ENCODE data around the gene MTX3. TPM values are rescaled to one million over a fixed set of nuclear protein-coding genes. Genes with fewer than 3 reads are reported as not detected.

Gene MTX3
- polyA plus RNA-seq, 3 donors, result 0.43 to 2.4 (median 0.68) TPM

GRCh38 chr5:79955941-79956670 is 35.0 kb downstream of the MTX3 start:
- Histone ChIP-seq H3K4me1 (ENCODE audit: control insufficient read depth in 1 of 2, insufficient read depth in 2 of 2, low read length in 2 of 2) (no peaks in the 10 kb centered on the region), H3K27ac (ENCODE audit: low read depth in 1 of 2, low read length in 2 of 2) (no peak overlapping the region), H4K20me1 (ENCODE audit: insufficient read depth, low read length) (no peaks in the 10 kb centered on the region), H3K9ac (ENCODE audit: insufficient read depth, low read length, poor library complexity, severe bottlenecking) (no peak overlapping the region), H3K4me2 (replicated peaks; ENCODE audit: extremely low read depth, low read length, poor library complexity, severe bottlenecking) (no peak overlapping the region), H3K9me3 (replicated peaks in 1 of 2; ENCODE audit: control insufficient read depth in 1 of 2, insufficient read depth in 1 of 2, low read length in 2 of 2) (no peaks in the 10 kb centered on the region), H3K4me3 (replicated peaks in 1 of 3; ENCODE audit: low read depth in 2 of 3, low read length in 3 of 3) (no peak overlapping the region), H3K36me3 (replicated peaks in 1 of 2; ENCODE audit: control insufficient read depth in 1 of 2, insufficient read depth in 2 of 2, low read length in 2 of 2) (no peaks in the 10 kb centered on the region), H3K27me3 (ENCODE audit: control insufficient read depth in 2 of 2, insufficient read depth in 2 of 2, low read length in 2 of 2) (no peaks in the 10 kb centered on the region), H2AFZ (ENCODE audit: insufficient read depth, low read depth, low read length, poor library complexity, severe bottlenecking) (no peak overlapping the region), H3K79me2 (ENCODE audit: insufficient read depth, low read length) (no peaks in the 10 kb centered on the region)
- no peak for TF ChIP-seq CTCF (IDR thresholded peaks at IDR 0.05)
- no peak overlapping the region for H3K27ac Mint-ChIP-seq
- intact Hi-C loops (cut with micrococcal nuclease), result no loop called here
- WGBS (ENCODE audit: insufficient coverage), result 95% methylated on average over 5 of the region's 6 CpGs
- peaks cover 0 to 6% (median 4%) of the 10 kb centered on the region in 7 donors for H3K9me3 Mint-ChIP-seq
- H3K27me3 Mint-ChIP-seq (ENCODE audit: low read depth in 3 of 3), result peaks cover 3 to 5% (median 4%) of the 10 kb centered on the region in 3 donors
- H3K4me3 Mint-ChIP-seq, result no peak overlapping the region
- DNase-seq, result no peak
- no peaks in the 10 kb centered on the region for H3K36me3 Mint-ChIP-seq
- peaks cover 4% of the 10 kb centered on the region for H3K4me1 Mint-ChIP-seq

GRCh38 chr5:79955356-79955895 is 35.6 kb downstream of the MTX3 start:
- H3K9me3 ChIP-seq (replicated peaks in 1 of 2; ENCODE audit: control insufficient read depth in 1 of 2, insufficient read depth in 1 of 2, low read length in 2 of 2), result no peaks in the 10 kb centered on the region
- Mint-ChIP-seq H3K4me3 (no peak overlapping the region), H3K36me3 (no peaks in the 10 kb centered on the region), H3K4me1 (peaks cover 4% of the 10 kb centered on the region), H3K9me3 (peaks cover 0 to 6% (median 4%) of the 10 kb centered on the region in 7 donors), H3K27ac (no peak overlapping the region), H3K27me3 (ENCODE audit: low read depth in 3 of 3) (peaks cover 3 to 5% (median 4%) of the 10 kb centered on the region in 3 donors)
- TF ChIP-seq CTCF (IDR thresholded peaks at IDR 0.05), result no peak
- no peaks in the 10 kb centered on the region for H3K79me2 ChIP-seq (ENCODE audit: insufficient read depth, low read length)
- no peak overlapping the region for H3K4me2 ChIP-seq (replicated peaks; ENCODE audit: extremely low read depth, low read length, poor library complexity, severe bottlenecking)
- no peaks in the 10 kb centered on the region for H3K36me3 ChIP-seq (replicated peaks in 1 of 2; ENCODE audit: control insufficient read depth in 1 of 2, insufficient read depth in 2 of 2, low read length in 2 of 2)
- H4K20me1 ChIP-seq (ENCODE audit: insufficient read depth, low read length), result no peaks in the 10 kb centered on the region
- intact Hi-C loops (cut with micrococcal nuclease), result no loop called here
- no peak for DNase-seq
- H3K4me1 ChIP-seq (ENCODE audit: control insufficient read depth in 1 of 2, insufficient read depth in 2 of 2, low read length in 2 of 2), result no peaks in the 10 kb centered on the region
- H3K4me3 ChIP-seq (replicated peaks in 1 of 3; ENCODE audit: low read depth in 2 of 3, low read length in 3 of 3), result no peak overlapping the region
- no peaks in the 10 kb centered on the region for H3K27me3 ChIP-seq (ENCODE audit: control insufficient read depth in 2 of 2, insufficient read depth in 2 of 2, low read length in 2 of 2)
- no peak overlapping the region for H3K27ac ChIP-seq (ENCODE audit: low read depth in 1 of 2, low read length in 2 of 2)
- no peak overlapping the region for H3K9ac ChIP-seq (ENCODE audit: insufficient read depth, low read length, poor library complexity, severe bottlenecking)
- WGBS (ENCODE audit: insufficient coverage), result 94% methylated on average over 4 of the region's 5 CpGs
- H2AFZ ChIP-seq (ENCODE audit: insufficient read depth, low read depth, low read length, poor library complexity, severe bottlenecking), result no peak overlapping the region
